Prostate gland (tissue), 2 donors: ENCODE measurements around the gene ARHGEF26.

Source experiments
- POLR2A ChIP-seq: fragments of 450-650 bp; IDR thresholded peaks from one replicate; pipeline ENCODE4 v1.6.1; 2016; ENCODE audit warnings: antibody characterized with exemption, mild to moderate bottlenecking
- POLR2AphosphoS5 ChIP-seq: sonication (generic); formaldehyde crosslinking; IDR thresholded peaks from one replicate; pipeline ENCODE4 v1.6.1; 2017; ENCODE audit warnings: antibody characterized with exemption
- TF ChIP-seq, protein P1 (sequence below), 4 experiments: fragments of 200-600 bp in 2 of 4; fragments of 450-650 bp in 2 of 4; sonication (generic) in 2 of 4; IDR thresholded peaks; 1 replicate in 3 of 4; 2 replicates in 1 of 4; pipeline ENCODE4 v1.5.1; 2016 to 2019; ENCODE audit warnings: antibody characterized with exemption in 4 of 4, mild to moderate bottlenecking in 2 of 4, moderate library complexity in 2 of 4

DNA sequence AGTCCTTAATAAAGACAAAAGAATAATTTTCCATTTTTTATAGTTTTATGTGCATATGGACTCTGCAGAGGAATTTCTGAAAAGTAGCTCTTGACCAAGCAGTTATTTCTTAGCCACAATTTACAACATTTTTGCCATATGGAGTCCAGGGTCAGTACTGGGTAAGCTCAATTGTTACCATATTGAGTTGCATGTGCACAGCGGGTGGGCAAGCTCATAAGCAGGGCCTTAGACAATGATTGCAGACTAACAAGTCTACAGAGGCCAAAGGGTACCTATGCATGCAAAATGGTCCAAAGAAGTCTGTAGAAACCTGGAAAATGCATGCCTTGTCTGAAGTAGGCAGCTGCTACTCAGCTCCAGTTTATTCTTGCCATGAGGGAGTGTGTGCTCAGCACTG lies 19.0 kb upstream of the ARHGEF26 start:
- TF ChIP-seq POLR2A (no peak), POLR2AphosphoS5 (no peak)
- TF ChIP-seq, protein P1, sequence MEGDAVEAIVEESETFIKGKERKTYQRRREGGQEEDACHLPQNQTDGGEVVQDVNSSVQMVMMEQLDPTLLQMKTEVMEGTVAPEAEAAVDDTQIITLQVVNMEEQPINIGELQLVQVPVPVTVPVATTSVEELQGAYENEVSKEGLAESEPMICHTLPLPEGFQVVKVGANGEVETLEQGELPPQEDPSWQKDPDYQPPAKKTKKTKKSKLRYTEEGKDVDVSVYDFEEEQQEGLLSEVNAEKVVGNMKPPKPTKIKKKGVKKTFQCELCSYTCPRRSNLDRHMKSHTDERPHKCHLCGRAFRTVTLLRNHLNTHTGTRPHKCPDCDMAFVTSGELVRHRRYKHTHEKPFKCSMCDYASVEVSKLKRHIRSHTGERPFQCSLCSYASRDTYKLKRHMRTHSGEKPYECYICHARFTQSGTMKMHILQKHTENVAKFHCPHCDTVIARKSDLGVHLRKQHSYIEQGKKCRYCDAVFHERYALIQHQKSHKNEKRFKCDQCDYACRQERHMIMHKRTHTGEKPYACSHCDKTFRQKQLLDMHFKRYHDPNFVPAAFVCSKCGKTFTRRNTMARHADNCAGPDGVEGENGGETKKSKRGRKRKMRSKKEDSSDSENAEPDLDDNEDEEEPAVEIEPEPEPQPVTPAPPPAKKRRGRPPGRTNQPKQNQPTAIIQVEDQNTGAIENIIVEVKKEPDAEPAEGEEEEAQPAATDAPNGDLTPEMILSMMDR (IDR thresholded peaks at IDR 0.05): no peak
